GM18507 (cell line): ENCODE data around the gene LRSAM1.

ENCODE experiments used
- DNase-seq: peaks from one replicate; pipeline ENCODE4 v3.0.0; 2011; ENCODE audit warnings: low read depth; ENCODE audit not compliant: insufficient read length; ENCODE audit errors: extremely low spot score
- FAIRE-seq: peaks from 2 replicates; lab custom pipeline; 2011; peaks lifted over from hg19 to GRCh38; lab: Jason Lieb, UNC

LRSAM1 gene

DNA sequence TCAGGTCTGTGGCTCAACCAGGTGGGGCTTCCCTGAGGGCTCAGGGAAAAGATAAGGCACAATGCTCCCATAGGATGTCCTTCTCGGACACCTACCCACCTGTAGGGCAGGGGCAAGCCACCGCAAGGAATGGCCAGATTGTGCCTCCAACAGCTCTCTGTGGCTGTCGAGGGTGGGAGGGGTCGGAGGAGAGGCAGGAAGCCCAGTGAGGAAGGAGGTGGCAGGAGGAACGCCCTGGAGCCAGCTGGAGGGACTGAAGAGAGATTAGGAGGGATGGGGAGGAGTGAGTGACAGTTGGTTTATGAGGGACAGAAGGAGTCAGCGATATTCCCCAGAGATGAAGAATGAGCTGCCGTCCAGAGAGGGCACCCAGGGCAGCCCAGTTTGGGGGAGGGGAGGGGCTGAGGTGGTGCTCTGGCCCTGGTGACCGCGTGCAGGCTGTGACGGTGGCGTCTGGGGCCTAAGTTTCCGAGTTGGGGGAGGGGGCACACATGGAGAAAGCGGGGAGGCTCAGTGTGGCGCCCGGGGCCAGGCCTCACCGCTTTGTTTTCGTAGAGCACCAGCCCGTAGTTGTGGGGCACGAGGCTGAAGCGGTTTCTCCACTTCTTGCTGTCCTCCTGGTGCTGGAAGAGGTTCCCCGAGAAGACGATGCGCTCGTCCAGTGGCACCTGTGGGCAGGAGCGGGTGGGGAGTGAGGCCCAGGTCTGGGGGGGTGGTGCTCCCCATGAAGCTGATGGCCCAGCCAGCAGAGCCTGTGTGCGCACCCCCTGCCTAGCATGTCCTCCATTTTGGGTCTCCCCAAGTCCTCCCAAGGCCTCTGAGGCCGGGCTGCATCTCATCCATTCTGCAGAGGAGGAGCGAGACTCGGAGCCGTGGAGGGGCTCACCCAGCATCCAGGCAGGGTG lies 75.6 kb downstream of the LRSAM1 start:
- DNase-seq (no peak), FAIRE-seq (no peak)

GRCh38 chr9:127527560-127528268 lies 76.4 kb downstream of the LRSAM1 start:
- FAIRE-seq (no peak), DNase-seq (no peak)

DNA sequence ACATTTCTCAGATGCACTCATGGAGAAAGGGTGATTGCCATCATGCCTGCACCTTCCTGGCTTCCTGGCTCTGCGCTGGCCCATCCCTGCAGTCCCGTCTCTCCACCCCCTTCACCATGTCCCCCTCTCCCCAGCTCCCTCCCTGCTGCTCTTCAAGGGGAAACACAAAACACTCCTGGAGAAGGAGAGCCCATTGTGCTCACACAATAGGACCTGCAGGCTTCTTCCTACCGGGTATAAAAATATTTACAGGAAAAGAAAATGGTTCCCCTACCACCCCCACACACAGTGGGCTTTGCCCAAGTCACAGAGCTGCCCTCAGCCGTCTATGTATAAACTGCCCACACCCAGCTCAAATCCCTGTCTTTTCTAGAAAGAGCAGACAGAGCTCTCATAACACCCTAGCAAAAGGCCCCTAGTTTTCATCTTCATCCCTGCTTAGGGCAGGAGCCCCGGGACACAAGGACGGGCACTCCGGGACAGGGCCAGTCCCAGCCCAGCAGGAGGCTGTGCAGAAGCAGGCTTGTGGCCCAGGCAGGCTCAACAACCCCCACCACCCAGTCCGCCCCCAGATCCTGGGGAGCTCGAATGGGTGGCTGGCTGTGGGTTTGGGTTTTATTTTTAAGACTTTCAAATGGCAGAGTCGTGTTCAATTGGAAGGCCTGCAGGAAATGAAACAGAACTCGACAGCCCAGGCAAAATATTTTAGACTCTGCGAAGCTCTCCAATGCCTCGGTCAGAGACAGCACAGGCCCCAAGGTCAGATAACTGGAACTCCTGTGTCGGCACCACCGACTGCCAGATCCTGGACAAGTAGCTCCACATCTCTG lies 77.3 kb downstream of the LRSAM1 start:
- FAIRE-seq (no peak), DNase-seq (no peak)

DNA sequence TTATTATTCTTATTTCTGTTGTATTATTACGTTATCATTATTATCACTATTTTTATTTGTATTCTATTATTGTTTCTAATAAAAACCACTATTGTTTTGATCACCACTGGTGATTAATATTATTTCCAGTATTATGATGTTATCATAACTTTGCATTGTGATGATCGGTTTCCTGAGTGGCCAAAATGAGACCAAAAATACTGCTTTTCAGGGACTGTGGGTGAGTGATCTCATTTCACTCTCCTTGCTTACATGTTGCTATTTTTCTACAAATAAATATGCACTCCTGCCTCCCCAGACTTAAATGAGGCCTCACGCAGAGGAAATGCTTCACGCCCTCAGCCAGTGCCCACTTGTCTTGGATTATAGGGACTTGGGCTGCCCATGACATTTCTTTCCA lies 78.4 kb downstream of the LRSAM1 start:
- no peak for DNase-seq
- no peak for FAIRE-seq

DNA sequence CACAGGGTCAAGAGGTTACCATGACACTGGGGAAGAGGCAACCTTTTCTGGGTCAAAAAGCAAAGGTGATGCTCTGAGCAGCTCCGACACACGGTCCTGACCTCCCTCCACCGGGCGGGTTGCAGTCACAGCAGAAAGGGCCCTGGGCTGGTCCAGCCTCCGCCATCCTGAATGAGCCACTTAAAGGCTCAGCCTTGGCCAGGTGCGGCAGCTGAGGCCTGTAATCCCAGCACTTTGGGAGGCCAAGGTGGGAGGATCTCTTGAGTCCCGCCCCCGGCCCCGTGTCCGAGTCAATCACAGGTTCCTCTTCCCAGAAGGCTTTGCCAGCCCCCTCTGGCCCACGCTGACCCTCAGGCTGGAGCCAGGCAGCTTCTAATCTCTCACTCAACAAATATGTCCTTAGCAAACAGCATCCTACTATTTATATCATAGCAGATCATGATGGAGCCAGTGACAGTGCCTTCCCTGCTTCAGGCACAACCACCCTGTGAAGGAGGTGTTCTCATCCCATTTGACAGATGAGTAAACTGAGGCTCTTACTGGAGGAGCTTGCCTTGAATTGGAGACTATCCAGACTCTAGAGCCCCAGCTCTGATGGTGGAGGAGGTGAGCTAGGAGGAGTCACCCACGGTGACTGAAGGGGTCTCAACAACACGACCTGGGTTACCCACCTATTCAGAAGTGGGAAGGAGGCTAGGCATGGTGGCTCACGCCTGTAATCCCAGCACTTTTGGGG lies 79.1 kb downstream of the LRSAM1 start:
- FAIRE-seq (no peak), DNase-seq (no peak)

- DNase-seq (no peak), FAIRE-seq (no peak)
These were observed 80.4 kb downstream of the LRSAM1 start for GRCh38 chr9:127531676-127532075.

DNA sequence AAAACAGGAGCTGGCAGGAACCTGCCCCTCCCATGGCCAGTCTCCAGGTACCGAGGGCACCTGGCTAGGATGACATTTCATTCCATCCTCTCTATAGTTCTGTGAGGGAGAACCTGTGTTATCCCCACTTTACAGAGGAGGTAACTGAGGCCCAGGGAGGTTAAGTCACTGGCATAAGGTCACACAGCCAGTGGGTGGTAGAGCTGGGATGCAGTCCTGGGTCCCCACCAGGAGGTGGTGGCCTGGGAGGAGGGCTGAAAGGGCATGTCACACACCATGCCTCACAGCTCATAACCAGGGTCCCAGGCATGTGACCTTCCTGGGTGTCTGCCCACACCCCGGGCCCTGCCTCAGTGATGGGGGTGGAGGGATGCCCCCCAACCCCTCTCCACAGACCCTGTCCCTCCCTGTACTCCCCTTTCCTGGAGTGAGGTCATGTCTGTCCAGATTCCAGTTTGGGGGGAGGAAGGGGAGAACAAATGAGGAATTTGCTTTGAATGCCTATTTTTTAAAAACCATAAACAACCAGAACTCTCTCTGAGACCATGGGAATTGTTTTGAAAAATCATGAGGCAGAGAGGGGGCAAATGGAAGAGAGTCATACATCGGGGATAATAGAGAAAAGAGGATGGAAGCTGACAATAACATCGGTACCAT lies 83.1 kb downstream of the LRSAM1 start:
- no peak for FAIRE-seq
- DNase-seq: no peak

DNA sequence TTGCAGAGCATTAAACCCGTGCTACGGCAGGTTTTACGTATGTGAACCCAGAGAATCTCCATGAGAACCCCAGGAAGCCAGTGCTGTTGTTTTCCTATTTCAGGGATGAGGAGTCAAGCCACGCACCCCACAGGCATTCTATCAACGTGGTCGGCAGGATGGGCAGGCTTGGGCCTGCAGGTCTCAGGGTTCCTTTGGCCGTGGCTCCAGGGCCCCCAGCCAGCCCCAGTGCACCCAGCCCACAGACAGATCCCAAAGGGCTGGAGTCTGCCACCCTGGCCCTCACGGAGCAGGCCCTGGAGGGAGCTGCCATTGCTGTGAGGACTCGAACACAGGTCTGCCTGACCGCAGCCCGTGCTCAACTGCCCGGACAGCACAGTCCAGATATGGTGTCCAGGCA lies 83.6 kb downstream of the LRSAM1 start:
- FAIRE-seq: no peak
- no peak for DNase-seq

GRCh38 chr9:127535396-127535795 lies 84.1 kb downstream of the LRSAM1 start:
- FAIRE-seq (no peak), DNase-seq (no peak)

DNA sequence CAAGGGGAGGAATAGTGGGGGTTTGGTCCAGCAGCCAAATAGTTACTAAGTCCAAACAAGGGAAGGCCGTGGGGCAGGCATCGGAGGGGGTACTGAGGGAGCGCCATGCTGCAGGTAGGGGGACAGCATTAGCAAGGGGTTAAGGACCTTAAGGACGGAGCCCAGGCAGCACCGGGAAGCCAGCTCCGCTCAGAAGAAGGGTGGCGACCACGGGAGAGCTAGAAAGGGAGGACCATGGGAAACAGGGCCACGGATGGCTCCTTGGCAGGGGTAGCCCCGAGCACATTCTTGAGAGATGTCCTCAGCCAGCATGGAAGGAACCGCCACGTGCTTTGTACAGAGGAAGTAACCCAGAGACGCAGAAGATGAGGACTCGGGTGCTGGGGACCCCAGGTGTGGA lies 84.5 kb downstream of the LRSAM1 start:
- no peak for DNase-seq
- no peak for FAIRE-seq

- DNase-seq (no peak), FAIRE-seq (no peak)
These were observed 85.2 kb downstream of the LRSAM1 start for GRCh38 chr9:127536499-127536898.

- DNase-seq (no peak), FAIRE-seq (no peak)
These were observed 85.7 kb downstream of the LRSAM1 start for GRCh38 chr9:127537014-127537413.

- DNase-seq: no peak
- FAIRE-seq: no peak
These were observed 86.5 kb downstream of the LRSAM1 start for GRCh38 chr9:127537792-127538191.

DNA sequence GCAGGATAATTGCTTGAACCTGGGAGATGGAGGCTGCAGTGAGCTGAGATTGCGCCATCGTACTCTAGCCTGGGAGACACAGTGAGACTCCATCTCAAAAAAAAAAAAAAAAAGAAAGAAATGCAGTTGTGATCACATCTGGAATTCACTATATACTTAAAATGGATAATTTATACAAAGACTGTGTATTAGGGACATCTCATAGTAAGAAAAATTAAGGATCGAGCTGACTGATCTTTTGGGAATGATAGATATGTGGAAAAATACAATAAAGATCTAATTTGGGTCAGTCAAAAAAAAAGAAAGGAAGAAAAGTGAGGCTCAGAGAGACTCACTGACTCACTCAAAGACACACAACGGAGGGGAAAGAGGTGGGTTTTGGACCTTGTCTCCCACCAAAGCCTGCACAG lies 87.5 kb downstream of the LRSAM1 start:
- DNase-seq (no peak), FAIRE-seq (no peak)

DNA sequence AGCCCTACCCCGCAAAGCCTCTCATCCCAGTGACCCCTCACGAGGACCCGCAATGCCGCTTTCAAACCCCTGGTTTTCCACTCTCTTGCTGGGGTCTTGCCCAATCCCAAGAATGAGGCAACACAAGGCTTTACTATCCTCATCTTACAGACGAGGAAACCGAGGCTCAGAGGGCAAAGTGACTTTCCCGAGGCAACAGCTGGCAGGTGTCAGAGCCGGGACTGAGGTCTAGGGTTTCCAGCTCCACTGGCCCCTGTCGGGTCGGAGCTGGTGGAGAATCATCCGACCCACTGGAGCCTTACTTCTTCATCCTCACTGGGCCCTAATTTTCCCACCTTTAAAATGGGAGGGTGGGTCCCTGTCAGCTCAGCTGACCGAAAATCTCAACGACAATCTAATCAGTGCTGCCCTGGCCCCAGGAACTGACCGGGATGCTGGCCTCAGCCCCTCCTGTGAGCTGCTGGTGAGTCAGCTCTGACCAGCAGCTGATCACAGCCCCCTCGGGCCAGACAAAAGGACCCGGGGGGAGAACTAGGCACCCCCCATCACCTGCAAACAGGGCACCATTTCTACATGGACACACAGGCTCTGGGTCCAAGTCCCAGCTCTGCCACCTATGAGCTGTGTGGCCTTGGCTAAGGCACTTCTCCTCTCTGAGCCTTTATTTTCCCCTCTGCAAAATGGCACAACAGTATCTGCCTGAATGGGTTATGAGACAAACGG lies 88.1 kb downstream of the LRSAM1 start:
- no peak for DNase-seq

DNA sequence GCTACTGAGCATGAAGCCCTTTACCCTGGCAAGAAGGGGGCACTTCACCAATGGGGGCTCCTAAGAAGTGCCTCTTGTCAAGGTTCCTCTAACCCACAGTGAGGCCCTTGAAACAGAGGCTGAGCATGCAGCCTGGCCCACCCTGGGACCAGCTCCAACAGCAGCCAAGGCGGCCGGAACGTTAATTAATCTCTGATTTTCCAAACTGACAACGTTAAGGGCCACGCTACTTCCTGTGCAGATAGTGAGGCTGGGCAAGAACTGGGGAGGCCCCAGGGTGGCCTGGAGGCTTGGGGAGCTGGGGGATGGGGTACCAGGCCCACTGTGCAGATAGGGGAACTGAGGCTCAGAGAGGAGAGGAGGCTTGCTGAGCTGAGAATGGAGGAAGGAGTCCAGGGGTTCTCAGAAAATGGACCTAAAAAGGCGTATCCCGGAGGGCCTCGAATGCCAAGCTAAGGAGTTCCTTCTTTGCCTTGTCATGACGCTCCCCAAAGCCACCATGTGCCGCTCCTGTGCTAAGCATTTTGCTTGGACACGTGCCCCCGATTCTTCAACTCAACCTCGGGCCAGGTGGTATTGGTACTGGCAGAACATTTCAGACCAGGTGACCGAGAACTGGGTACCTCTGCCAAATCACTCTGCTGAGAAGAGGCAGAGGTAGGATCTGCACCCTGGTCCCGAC lies 88.8 kb downstream of the LRSAM1 start:
- DNase-seq: no peak
- FAIRE-seq: no peak

More for the DNA sequence above, 88.1 kb downstream of the LRSAM1 start:
- FAIRE-seq: no peak

DNA sequence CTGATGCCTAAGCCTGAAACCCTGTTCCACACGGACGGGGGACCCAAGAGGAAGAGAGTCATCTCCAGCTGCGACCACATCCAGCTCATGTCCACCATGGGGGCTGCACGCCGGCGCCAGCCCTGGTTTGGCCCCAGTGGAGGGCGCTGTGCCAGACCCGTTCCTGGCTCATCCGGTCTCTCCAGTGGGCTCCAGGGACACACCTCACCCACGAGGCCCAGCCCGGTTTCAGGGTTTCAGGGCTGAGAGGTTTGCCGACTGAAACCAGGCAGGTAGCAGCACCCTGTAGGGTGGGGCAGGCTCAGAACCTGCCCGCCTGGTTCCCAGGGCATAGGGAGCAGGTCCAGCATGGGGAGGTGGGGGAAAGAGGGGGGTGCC lies 89.3 kb downstream of the LRSAM1 start:
- FAIRE-seq: no peak

DNA sequence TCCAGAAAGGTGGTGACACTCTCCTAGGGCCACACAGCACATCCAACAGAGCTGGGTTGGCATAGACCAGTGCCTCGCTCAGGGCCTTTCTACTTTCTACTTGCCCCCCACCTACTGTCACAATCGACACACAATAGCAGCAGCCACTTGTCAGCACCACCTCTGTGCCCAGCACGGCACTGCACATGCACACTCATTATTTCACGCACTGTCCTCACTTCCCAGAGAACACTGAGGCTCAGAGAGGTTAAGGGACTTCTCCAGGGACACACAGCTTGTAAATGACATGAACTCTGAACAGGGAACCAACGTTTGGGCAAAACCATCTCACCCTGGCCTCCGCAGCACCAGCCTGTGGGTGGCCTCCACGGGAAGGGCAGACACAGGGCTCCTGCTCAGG lies 89.9 kb downstream of the LRSAM1 start:
- FAIRE-seq: no peak
- DNase-seq: no peak

More for the DNA sequence above, 89.3 kb downstream of the LRSAM1 start:
- DNase-seq: no peak
